Left ventricle myocardium inferior (tissue), 1 donor: Measurements from ENCODE around the gene DHX8. TPM values are rescaled to one million over a fixed set of nuclear protein-coding genes. Genes with fewer than 3 reads are reported as not detected.

ENCODE experiments used
- DNase-seq: peaks from one replicate; pipeline ENCODE4 v3.0.0-alpha.2; 2020
- H3K27ac ChIP-seq: fragments of 200-600 bp; replicated peaks from 2 replicates; pipeline ENCODE4 v1.8.0; 2021
- H3K27me3 ChIP-seq: fragments of 200-600 bp; 2 replicates; pipeline ENCODE4 v1.8.0; 2021; ENCODE audit warnings: low read depth
- H3K36me3 ChIP-seq: fragments of 200-600 bp; 2 replicates; pipeline ENCODE4 v1.8.0; 2021
- H3K4me1 ChIP-seq: fragments of 200-600 bp; 2 replicates; pipeline ENCODE4 v1.8.0; 2021
- H3K4me3 ChIP-seq: fragments of 200-600 bp; 2 replicates; pipeline ENCODE4 v1.8.0; 2021; ENCODE audit warnings: mild to moderate bottlenecking, moderate library complexity
- H3K9me3 ChIP-seq: fragments of 200-600 bp; replicated peaks from 2 replicates; pipeline ENCODE4 v1.8.0; 2021
- CTCF ChIP-seq: fragments of 200-600 bp; IDR thresholded peaks from 2 replicates; pipeline ENCODE4 v1.8.0; 2021; ENCODE audit warnings: antibody characterized with exemption, mild to moderate bottlenecking, borderline replicate concordance
- intact Hi-C: fragments of 100-400 bp; cut with micrococcal nuclease; formaldehyde crosslinking; loops from one replicate; pipeline ENCODE4 v1.11.0; 2022
- total RNA-seq: library from RNA; stranded (reverse); fragmentation: NEBNext Ultra II Directional; extraction: Animal tissue kit (Norgen Biotek cat#: 25700); gene quantifications from one replicate; pipeline ENCODE4 v1.2.1, GENCODE V29; 2021
- donor health status: DM: no; HTN: yes; CAD: no; lungs with severe emphysema.

Gene DHX8
- total RNA-seq, 1 donor from 2014 or later: 26.0 TPM

DNA sequence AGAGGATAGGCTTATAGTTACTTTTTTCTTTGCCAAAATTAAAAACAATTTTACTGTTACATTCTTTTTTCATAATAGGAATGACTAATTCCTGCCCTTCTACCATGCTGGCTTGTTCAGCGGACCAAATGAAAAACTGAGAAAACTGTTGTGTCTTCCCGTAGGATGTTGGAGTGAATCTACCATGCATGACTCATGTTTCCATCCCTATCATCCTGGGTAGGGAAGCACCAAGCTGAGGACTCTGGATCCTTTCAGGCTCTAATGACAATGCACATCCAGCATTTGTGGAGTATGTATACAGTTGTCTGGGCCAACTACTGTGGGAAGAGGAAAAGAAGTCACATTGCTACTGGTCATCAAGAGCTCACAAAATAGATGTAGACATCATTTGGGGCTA lies 41.1 kb upstream of the DHX8 start:
- no peaks in the 10 kb centered on the region for H3K4me1 ChIP-seq
- no peak for DNase-seq
- H3K27ac ChIP-seq: no peak overlapping the region
- TF ChIP-seq CTCF: no peak
- no peaks in the 10 kb centered on the region for H3K9me3 ChIP-seq
- H3K36me3 ChIP-seq: no peaks in the 10 kb centered on the region
- H3K27me3 ChIP-seq: no peaks in the 10 kb centered on the region
- intact Hi-C loops: no loop called here
- no peak overlapping the region for H3K4me3 ChIP-seq

- intact Hi-C loops: no loop called here
- H3K9me3 ChIP-seq: no peaks in the 10 kb centered on the region
- H3K4me1 ChIP-seq: no peaks in the 10 kb centered on the region
- H3K27ac ChIP-seq: no peak overlapping the region
- no peak for TF ChIP-seq CTCF
- H3K36me3 ChIP-seq: no peaks in the 10 kb centered on the region
- no peaks in the 10 kb centered on the region for H3K27me3 ChIP-seq
- H3K4me3 ChIP-seq: no peak overlapping the region
- DNase-seq: no peak
Observed at GRCh38 chr17:43443381-43443780, 40.4 kb upstream of the DHX8 start.

DNA sequence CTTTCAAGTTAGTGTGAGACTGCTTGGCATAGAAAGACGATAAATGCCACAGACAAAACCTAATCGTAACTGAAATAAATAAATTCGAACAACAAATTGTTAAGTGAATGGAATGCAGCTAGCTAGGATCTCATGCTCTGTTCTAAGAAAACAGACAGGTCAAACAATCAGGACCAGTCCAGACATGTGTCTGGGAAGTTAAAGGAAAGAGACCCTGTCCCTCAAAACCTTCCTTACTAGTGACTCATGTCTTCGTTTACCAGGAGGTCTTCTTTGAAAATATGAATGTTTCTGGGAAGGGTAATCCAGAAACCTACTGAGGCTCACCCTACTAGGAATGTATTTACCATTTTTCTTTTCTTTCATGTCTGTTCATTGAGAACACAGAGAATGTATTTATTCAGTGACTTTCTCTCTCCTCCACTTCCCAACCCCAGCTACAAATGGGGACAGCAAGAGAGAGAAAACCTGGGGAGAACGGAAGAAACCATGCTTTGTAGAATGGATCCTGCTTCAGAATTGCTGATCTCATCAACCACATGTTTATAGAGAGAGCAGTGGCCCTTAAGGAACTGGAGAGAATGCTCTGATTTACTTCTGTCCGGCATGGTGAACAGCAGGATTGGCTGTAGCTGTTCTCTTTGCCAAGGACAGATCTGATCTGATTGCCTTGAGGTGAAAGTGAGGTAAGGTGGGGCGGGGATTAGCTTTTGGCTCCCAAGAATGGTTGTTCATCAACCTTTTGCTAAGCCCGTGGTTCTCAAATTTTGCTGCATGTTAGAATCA lies 39.4 kb upstream of the DHX8 start:
- no peak for DNase-seq
- Histone ChIP-seq H3K4me1 (no peaks in the 10 kb centered on the region), H3K4me3 (no peak overlapping the region), H3K27ac (no peak overlapping the region), H3K36me3 (no peaks in the 10 kb centered on the region), H3K27me3 (no peaks in the 10 kb centered on the region), H3K9me3 (no peaks in the 10 kb centered on the region)
- intact Hi-C loops: no loop called here
- no peak for TF ChIP-seq CTCF

- Histone ChIP-seq H3K36me3 (no peaks in the 10 kb centered on the region), H3K4me3 (no peak overlapping the region), H3K27me3 (no peaks in the 10 kb centered on the region), H3K9me3 (no peaks in the 10 kb centered on the region), H3K4me1 (no peaks in the 10 kb centered on the region), H3K27ac (no peak overlapping the region)
- TF ChIP-seq CTCF: no peak
- DNase-seq: no peak
- intact Hi-C loops: no loop called here
Observed at GRCh38 chr17:43445009-43445589, 38.7 kb upstream of the DHX8 start.

- intact Hi-C loops: no loop called here
- no peak overlapping the region for H3K27ac ChIP-seq
- H3K9me3 ChIP-seq: no peaks in the 10 kb centered on the region
- H3K36me3 ChIP-seq: no peaks in the 10 kb centered on the region
- no peak for TF ChIP-seq CTCF
- H3K4me3 ChIP-seq: no peak overlapping the region
- no peaks in the 10 kb centered on the region for H3K27me3 ChIP-seq
- H3K4me1 ChIP-seq: no peaks in the 10 kb centered on the region
- no peak for DNase-seq
Observed at GRCh38 chr17:43446773-43447172, 37.0 kb upstream of the DHX8 start.
